Parathyroid adenoma (tissue), 2 donors: ENCODE results near the gene TRIM8.

Experiments used
- H2AFZ ChIP-seq: fragments of 300-600 bp; sonication (generic); one replicate; pipeline ENCODE4 v1.7.0; 2017; ENCODE audit warnings: antibody characterized with exemption, mild to moderate bottlenecking
- H3K27ac ChIP-seq: fragments of 300-600 bp; sonication (generic); one replicate; pipeline ENCODE4 v1.7.0; 2017
- H3K27me3 ChIP-seq: fragments of 300-600 bp; sonication (generic); one replicate; pipeline ENCODE4 v1.7.0; 2017; ENCODE audit warnings: low read length; ENCODE audit not compliant: control insufficient read depth, insufficient read depth
- H3K36me3 ChIP-seq: fragments of 300-600 bp; sonication (generic); one replicate; pipeline ENCODE4 v1.7.0; 2017; ENCODE audit warnings: low read length; ENCODE audit not compliant: control insufficient read depth, insufficient read depth
- H3K4me1 ChIP-seq: fragments of 300-600 bp; sonication (generic); one replicate; pipeline ENCODE4 v1.7.0; 2017; ENCODE audit warnings: control low read depth
- H3K4me2 ChIP-seq: fragments of 300-600 bp; sonication (generic); one replicate; pipeline ENCODE4 v1.7.0; 2017; ENCODE audit warnings: low read length
- H3K4me3 ChIP-seq: fragments of 300-600 bp; sonication (generic); one replicate; pipeline ENCODE4 v1.7.0; 2017; ENCODE audit warnings: low read depth, low read length
- H3K79me2 ChIP-seq: fragments of 300-600 bp; sonication (generic); one replicate; pipeline ENCODE4 v1.7.0; 2017; ENCODE audit warnings: control low read depth
- H3K9ac ChIP-seq: fragments of 300-600 bp; sonication (generic); one replicate; pipeline ENCODE4 v1.7.0; 2017; ENCODE audit warnings: mild to moderate bottlenecking
- H3K9me3 ChIP-seq: fragments of 300-600 bp; sonication (generic); one replicate; pipeline ENCODE4 v1.7.0; 2017; ENCODE audit warnings: low read length; ENCODE audit not compliant: control insufficient read depth
- TF ChIP-seq, protein P1 (sequence below): fragments of 300-600 bp; sonication (generic); IDR thresholded peaks from one replicate; pipeline ENCODE4 v1.7.0; 2017; ENCODE audit warnings: antibody characterized with exemption, mild to moderate bottlenecking
- donor health status: primary hyperparathyroidism.

The TRIM8 gene

DNA sequence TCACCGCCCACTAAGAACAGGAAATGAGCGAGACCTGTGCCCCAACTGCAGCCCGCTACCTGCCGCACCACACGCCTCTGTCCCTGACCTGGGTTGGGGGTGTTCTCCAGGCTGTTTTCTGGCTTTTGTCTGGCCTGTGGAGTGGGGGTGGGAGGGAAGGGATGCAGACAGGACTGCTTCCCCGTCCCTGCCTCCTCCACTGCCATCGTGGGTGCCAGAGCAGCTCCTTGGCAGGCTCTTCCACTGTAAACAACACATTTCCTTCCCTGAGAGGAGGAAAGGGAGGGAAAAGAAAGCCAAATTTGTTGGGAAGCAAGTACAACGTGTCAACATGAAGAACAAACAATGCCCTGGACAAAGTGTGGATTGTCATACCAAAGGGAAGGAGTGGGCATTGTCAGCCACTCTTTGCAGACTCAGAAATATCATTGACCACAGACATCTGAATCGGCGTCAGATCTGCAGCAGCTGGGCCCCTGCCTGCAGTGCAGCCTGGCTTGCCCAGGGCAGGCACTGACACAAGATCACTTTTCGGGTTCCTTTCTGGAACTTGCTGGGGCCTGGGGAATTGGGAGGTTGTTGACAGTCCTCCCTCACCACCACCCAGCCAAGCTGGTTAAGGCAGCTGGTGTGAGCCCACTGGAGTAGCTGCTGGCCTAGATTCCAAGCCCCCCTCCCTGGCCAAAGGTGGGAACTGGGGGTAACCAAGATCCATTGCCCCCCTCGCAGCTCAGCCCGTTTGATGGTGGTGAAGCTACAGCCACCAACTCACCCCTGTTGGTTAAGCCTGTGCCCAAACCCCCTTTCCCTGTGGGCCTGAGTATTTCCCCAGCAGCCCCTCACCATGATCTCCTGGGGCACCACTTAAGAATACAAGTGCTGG is 22.6 kb upstream of the TRIM8 start:
- peak overlapping the region; percentile 28 for H2AFZ ChIP-seq
- TF ChIP-seq, protein P1, sequence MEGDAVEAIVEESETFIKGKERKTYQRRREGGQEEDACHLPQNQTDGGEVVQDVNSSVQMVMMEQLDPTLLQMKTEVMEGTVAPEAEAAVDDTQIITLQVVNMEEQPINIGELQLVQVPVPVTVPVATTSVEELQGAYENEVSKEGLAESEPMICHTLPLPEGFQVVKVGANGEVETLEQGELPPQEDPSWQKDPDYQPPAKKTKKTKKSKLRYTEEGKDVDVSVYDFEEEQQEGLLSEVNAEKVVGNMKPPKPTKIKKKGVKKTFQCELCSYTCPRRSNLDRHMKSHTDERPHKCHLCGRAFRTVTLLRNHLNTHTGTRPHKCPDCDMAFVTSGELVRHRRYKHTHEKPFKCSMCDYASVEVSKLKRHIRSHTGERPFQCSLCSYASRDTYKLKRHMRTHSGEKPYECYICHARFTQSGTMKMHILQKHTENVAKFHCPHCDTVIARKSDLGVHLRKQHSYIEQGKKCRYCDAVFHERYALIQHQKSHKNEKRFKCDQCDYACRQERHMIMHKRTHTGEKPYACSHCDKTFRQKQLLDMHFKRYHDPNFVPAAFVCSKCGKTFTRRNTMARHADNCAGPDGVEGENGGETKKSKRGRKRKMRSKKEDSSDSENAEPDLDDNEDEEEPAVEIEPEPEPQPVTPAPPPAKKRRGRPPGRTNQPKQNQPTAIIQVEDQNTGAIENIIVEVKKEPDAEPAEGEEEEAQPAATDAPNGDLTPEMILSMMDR, result no peak
- H3K4me2 ChIP-seq, result peak overlapping the region; percentile 9
- no peak overlapping the region for H3K4me3 ChIP-seq
- H3K9ac ChIP-seq, result no peak overlapping the region
- H3K4me1 ChIP-seq, result peaks cover 86% of the 10 kb centered on the region
- no peaks in the 10 kb centered on the region for H3K27me3 ChIP-seq
- peak overlapping the region; percentile 97 for H3K27ac ChIP-seq
- no peaks in the 10 kb centered on the region for H3K9me3 ChIP-seq
- H3K36me3 ChIP-seq, result no peaks in the 10 kb centered on the region
- H3K79me2 ChIP-seq, result peaks cover 2% of the 10 kb centered on the region

- TF ChIP-seq, protein P1, result no peak
- peak overlapping the region; percentile 64 for H3K27ac ChIP-seq
- H3K4me3 ChIP-seq, result no peak overlapping the region
- no peak overlapping the region for H3K4me2 ChIP-seq
- H3K4me1 ChIP-seq, result peaks cover 95% of the 10 kb centered on the region
- H3K9me3 ChIP-seq, result no peaks in the 10 kb centered on the region
- H3K36me3 ChIP-seq, result no peaks in the 10 kb centered on the region
- no peaks in the 10 kb centered on the region for H3K79me2 ChIP-seq
- H2AFZ ChIP-seq, result peak overlapping the region; percentile 5
- no peaks in the 10 kb centered on the region for H3K27me3 ChIP-seq
- no peak overlapping the region for H3K9ac ChIP-seq
These were observed 20.2 kb upstream of the TRIM8 start for GRCh38 chr10:102624094-102624493.

DNA sequence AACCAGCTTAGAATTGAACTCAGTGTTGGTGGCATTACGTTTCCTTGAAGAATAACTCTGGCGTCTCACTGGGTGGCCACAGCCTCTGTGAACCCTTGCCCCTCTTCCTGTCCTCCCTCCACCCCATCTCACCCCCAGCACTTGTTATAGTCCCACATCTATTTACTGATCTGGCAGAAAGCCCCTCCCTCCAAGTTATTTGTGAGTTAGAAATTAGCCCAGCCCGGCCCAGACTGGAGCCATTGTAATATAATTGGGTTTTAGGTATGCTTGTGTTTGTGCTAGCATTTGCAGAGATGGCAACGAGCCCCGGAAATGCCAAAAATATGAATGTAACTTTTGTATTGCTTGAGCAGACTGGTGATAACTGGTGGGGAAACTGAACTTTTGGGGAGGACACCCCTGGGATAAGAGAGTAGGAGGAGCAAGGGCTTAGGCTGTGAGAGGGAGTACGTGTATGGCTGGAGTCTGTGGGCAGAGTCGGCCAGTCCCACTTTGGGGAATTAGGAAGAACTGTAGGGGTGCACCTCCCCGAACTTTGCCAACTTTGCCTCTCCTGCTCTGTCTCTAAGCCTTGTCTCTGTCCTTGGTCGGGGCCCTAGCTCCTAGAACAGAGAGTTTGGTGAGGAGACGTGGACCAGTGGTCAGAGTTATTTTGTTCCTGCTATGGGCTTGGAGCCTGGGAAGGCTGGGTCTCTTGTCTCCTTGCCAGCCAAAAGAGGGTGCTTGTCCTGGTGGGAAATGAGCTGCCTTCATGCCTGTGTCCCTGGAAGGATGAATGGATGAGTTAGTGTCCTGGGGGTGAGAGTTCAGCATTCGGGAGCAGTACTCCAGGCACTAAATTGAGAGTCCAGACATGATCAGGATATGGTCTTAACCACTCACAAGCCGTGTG is 19.3 kb upstream of the TRIM8 start:
- no peaks in the 10 kb centered on the region for H3K36me3 ChIP-seq
- no peaks in the 10 kb centered on the region for H3K27me3 ChIP-seq
- H3K9ac ChIP-seq, result no peak overlapping the region
- no peak overlapping the region for H2AFZ ChIP-seq
- peak overlapping the region; percentile 64 for H3K27ac ChIP-seq
- H3K4me3 ChIP-seq, result no peak overlapping the region
- H3K4me2 ChIP-seq, result no peak overlapping the region
- H3K4me1 ChIP-seq, result peaks cover 94% of the 10 kb centered on the region
- no peaks in the 10 kb centered on the region for H3K9me3 ChIP-seq
- H3K79me2 ChIP-seq, result no peaks in the 10 kb centered on the region
- TF ChIP-seq, protein P1, result peak; percentile 5

DNA sequence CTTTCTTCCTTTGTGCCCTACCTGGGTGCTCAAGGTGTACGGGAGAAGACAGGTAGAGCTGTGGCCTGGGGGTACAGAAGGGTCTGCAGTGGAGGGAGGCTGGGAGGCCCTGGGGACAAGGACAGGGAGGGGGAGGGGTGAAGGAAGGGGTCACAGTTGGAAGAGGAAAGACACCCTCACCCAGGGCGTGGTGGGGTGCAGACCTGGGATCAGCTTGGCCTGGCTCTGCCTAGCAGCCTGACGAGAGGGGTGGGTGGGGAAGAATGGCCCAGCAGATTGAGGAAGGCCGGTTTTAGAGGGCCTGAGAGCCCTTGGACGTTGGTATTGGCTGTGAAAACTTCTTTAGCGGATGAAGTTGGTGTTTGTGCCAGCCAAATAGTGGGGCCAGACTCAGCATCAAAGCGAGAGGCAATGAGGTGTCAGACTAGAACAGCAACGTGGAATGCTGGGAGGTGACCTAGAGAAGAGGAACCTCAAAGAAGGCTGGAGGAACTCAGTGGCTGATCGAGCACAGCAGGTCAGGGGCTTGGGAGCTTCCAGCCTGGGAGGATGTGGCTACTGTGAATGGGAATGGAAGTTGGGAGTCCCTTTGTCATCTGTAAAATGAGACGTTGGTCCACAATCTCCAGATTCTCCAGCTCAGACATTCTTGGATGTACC is 18.1 kb upstream of the TRIM8 start:
- Histone ChIP-seq H3K79me2 (no peaks in the 10 kb centered on the region), H3K4me1 (peaks cover 91% of the 10 kb centered on the region), H3K4me2 (no peak overlapping the region), H3K9me3 (no peaks in the 10 kb centered on the region), H3K9ac (no peak overlapping the region), H3K27me3 (no peaks in the 10 kb centered on the region), H3K4me3 (no peak overlapping the region), H3K36me3 (no peaks in the 10 kb centered on the region), H3K27ac (peak overlapping the region; percentile 54), H2AFZ (no peak overlapping the region)
- TF ChIP-seq, protein P1, result no peak
